Panc1 (cell line): Measurements from ENCODE around the gene TTC17. TPM values are rescaled to one million over a fixed set of nuclear protein-coding genes. Genes with fewer than 3 reads are reported as not detected.

Experiments used
- ATAC-seq: fragments of 200-7000 bp; cut with Tn5 transposase; 2 replicates; pipeline ENCODE4 v1.9.1; 2020; ENCODE audit warnings: mild to moderate bottlenecking, moderate library complexity
- BruUV-seq: library from RNA; stranded (reverse); fragments of 400-500 nt; replicated peaks from 2 replicates; lab custom pipeline; 2021; lab: Mats Ljungman, UMichigan
- CTCF ChIA-PET: fragments of 300-600 bp; sonication (Branson Sonifier 250); formaldehyde crosslinking; loops from one replicate; lab custom pipeline; 2022; ENCODE audit warnings: antibody characterized with exemption; lab: Charles Lee
- POLR2A ChIA-PET: fragments of 300-600 bp; sonication (Branson Sonifier 250); formaldehyde crosslinking; loops from one replicate; lab custom pipeline; 2022; ENCODE audit warnings: antibody characterized with exemption; lab: Charles Lee
- DNase-seq: peaks from one replicate; pipeline ENCODE4 v3.0.0-alpha.2; 2010; ENCODE audit warnings: low read depth, low spot score
- H3K27ac ChIP-seq: 2 replicates; pipeline ENCODE4 v1.5.1; 2011; ENCODE audit warnings: mild to moderate bottlenecking, low read length, inconsistent platforms
- H3K27me3 ChIP-seq: fragments of 200-500 bp; sonication (Bioruptor generic); 2 replicates; pipeline ENCODE4 v1.6.0; 2014; ENCODE audit warnings: low read length, inconsistent platforms; ENCODE audit not compliant: control insufficient read depth, insufficient read depth
- H3K36me3 ChIP-seq: fragments of 200-500 bp; sonication (Bioruptor generic); 2 replicates; pipeline ENCODE4 v1.5.1; 2014; ENCODE audit warnings: inconsistent platforms, mild to moderate bottlenecking, low read length, moderate library complexity; ENCODE audit not compliant: control insufficient read depth, insufficient read depth
- H3K4me1 ChIP-seq: 2 replicates; pipeline ENCODE4 v1.5.1; 2011; ENCODE audit warnings: inconsistent platforms, mild to moderate bottlenecking, low read length, moderate library complexity; ENCODE audit not compliant: control insufficient read depth, insufficient read depth
- H3K4me3 ChIP-seq, 2 experiments: 2 replicates each; pipeline ENCODE4 v1.5.1; 2011 to 2012; ENCODE audit warnings: low read depth in 2 of 2, low read length in 2 of 2, mild to moderate bottlenecking in 2 of 2, inconsistent platforms in 1 of 2, moderate library complexity in 1 of 2
- H3K9me3 ChIP-seq: fragments of 200-500 bp; sonication (Bioruptor generic); 2 replicates; pipeline ENCODE4 v1.5.1; 2014; ENCODE audit warnings: low read depth, mild to moderate bottlenecking, inconsistent platforms, low read length, moderate library complexity; ENCODE audit not compliant: control insufficient read depth, insufficient read depth
- CTCF ChIP-seq: fragments of 450-650 bp; IDR thresholded peaks from 2 replicates; pipeline ENCODE4 v1.5.1; 2017; ENCODE audit warnings: mild to moderate bottlenecking
- POLR2AphosphoS5 ChIP-seq: IDR thresholded peaks from 2 replicates; pipeline ENCODE4 v1.6.1; 2012; ENCODE audit warnings: mild to moderate bottlenecking, low read depth, low read length, moderate library complexity
- REST ChIP-seq, 2 experiments: IDR thresholded peaks; 2 replicates each; pipeline ENCODE4 v1.6.1; 2011 to 2012; ENCODE audit warnings: low read depth in 2 of 2, control low read depth in 1 of 2, low read length in 1 of 2, mild to moderate bottlenecking in 1 of 2, moderate library complexity in 1 of 2; ENCODE audit not compliant: insufficient read depth in 1 of 2
- SIN3A ChIP-seq: IDR thresholded peaks from 2 replicates; pipeline ENCODE4 v1.6.1; 2012; ENCODE audit warnings: low read depth, mild to moderate bottlenecking, low read length, moderate library complexity, borderline replicate concordance; ENCODE audit not compliant: insufficient read depth
- TCF7L2 ChIP-seq: IDR thresholded peaks from 2 replicates; pipeline ENCODE4 v1.6.1; 2011; ENCODE audit warnings: mild to moderate bottlenecking, low read depth, low read length, inconsistent platforms
- in situ Hi-C: cut with HindIII; loops from 2 replicates; pipeline ENCODE4 v1.10.0; 2016; ENCODE audit warnings: low sequenced_read_pairs, low pct_unique_long_range_greater_than_20kb
- intact Hi-C: fragments of 100-400 bp; cut with micrococcal nuclease; formaldehyde crosslinking; loops from one replicate; pipeline ENCODE4 v1.10.0; 2022; ENCODE audit not compliant: unreplicated experiment
- total RNA-seq: library from RNA; stranded (reverse); gene quantifications from one replicate; pipeline ENCODE4 v1.2.1, GENCODE V29; 2021; ENCODE audit not compliant: unreplicated experiment

The TTC17 gene
- total RNA-seq, 1 experiment from 2014 or later: 54.2 TPM

GRCh38 chr11:43356336-43356735, 2.4 kb upstream of the TTC17 start:
- Histone ChIP-seq H3K27me3 (no peaks in the 10 kb centered on the region), H3K9me3 (no peaks in the 10 kb centered on the region), H3K27ac (no peak overlapping the region), H3K36me3 (no peaks in the 10 kb centered on the region; the same call in 1 of the 2 replicates), H3K4me3 (no peak overlapping the region), H3K4me1 (peaks cover 19% of the 10 kb centered on the region)
- no peak for ATAC-seq
- TF ChIP-seq SIN3A (no peak), CTCF (no peak), POLR2AphosphoS5 (no peak), TCF7L2 (no peak), REST (IDR thresholded peaks at IDR 0.05; ENCODE audit: insufficient read depth in 1 of 2, low read depth in 2 of 2, low read length in 1 of 2) (no peak)
- DNase-seq: no peak
- in situ Hi-C loops (no loop called here), intact Hi-C loops (no loop called here)
- POLR2A ChIA-PET: no interaction called here
- BruUV-seq: no TSS peak
- CTCF ChIA-PET: no interaction called here

GRCh38 chr11:43358279-43358800, 380 bp upstream of the TTC17 start:
- Histone ChIP-seq H3K36me3 (no peaks in the 10 kb centered on the region; the same call in none of the 2 replicates), H3K27me3 (no peaks in the 10 kb centered on the region), H3K9me3 (no peaks in the 10 kb centered on the region), H3K27ac (peak overlapping the region; percentile 98), H3K4me3 (peak overlapping the region; percentile 80 to 100), H3K4me1 (peaks cover 19% of the 10 kb centered on the region)
- DNase-seq (no peak), ATAC-seq (no peak)
- in situ Hi-C loops (no loop called here), intact Hi-C loops (no loop called here)
- TSS peak; percentile 99 for BruUV-seq
- TF ChIP-seq POLR2AphosphoS5 (no peak), REST (IDR thresholded peaks at IDR 0.05; ENCODE audit: insufficient read depth in 1 of 2, low read depth in 2 of 2, low read length in 1 of 2) (peak in 1 of 2 experiments; percentile 37; a peak in 1 of 4 replicates), SIN3A (no peak)
- ChIA-PET POLR2A (interaction anchor here (0.6 to 0.9 kb wide), 6 partner anchors 13 to 761 kb away, joined by 3 to 14 read pairs (median 4); no protein-coding TSS in a partner anchor), CTCF (interaction anchor here (0.5 to 1.5 kb wide), 3 partner anchors 47 to 526 kb away, joined by 3 to 5 read pairs (median 4); partner anchors contain the start of gene API5)
